ENCODE measurements around the gene DBT. TPM values are rescaled to one million over a fixed set of nuclear protein-coding genes. Genes with fewer than 3 reads are reported as not detected.

Gene DBT
- total RNA-seq, 1 experiment from 2014 or later, result 14.0 TPM

DNA sequence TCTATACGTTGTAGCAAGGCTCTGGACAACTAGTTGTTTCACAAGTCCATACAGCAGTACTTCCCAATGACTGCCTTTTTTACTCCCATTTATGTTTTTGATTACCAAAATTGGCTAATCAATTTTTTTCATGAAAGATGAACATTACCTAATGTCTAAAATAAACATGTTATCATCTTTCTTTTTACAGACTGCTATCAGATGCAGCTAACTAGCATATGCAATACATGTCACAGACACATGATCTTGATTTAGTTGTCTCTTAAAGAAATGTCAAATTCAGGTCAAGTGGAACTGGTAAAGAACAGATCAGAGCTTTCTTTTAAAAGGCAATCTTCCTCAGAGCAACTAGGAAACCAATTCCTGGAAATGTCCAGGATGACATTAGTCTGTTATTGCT lies 630 bp upstream of the DBT start:
- Histone ChIP-seq H3K36me3 (ENCODE audit: control insufficient read depth in 1 of 2, insufficient read depth in 2 of 2, low read length in 2 of 2) (no peaks in the 10 kb centered on the region), H3K4me3 (replicated peaks in 1 of 2; ENCODE audit: low read depth in 1 of 2, low read length in 2 of 2) (peak overlapping the region; percentile 88 to 92), H2AFZ (ENCODE audit: low read depth, low read length, poor library complexity, severe bottlenecking) (peak overlapping the region; percentile 82), H3K9me3 (ENCODE audit: control insufficient read depth in 1 of 2, insufficient read depth in 1 of 2, low read depth in 1 of 2, low read length in 2 of 2) (no peaks in the 10 kb centered on the region), H3K4me2 (ENCODE audit: low read length) (peak overlapping the region; percentile 78), H3K4me1 (ENCODE audit: control insufficient read depth in 1 of 2, insufficient read depth in 2 of 2, low read length in 2 of 2) (peaks cover 6 to 17% of the 10 kb centered on the region in 2 experiments; a peak in 3 of 4 replicates), H3K9me2 (ENCODE audit: insufficient read depth) (no peaks in the 10 kb centered on the region), H4K20me1 (ENCODE audit: insufficient read depth) (no peaks in the 10 kb centered on the region), H3K79me2 (ENCODE audit: insufficient read depth, low read length) (peaks cover 23% of the 10 kb centered on the region), H3K27me3 (ENCODE audit: insufficient read depth, low read length) (no peaks in the 10 kb centered on the region), H3K27ac (ENCODE audit: low read depth, low read length) (no peak overlapping the region), H3K9ac (ENCODE audit: low read length) (peak overlapping the region; percentile 86)
- ChIA-PET CTCF (interaction anchor here (1.0 kb wide), 2 partner anchors 16 to 209 kb away, joined by 4 read pairs; partner anchors contain the start of gene RTCA), POLR2A (interaction anchor here (0.8 to 1.3 kb wide), 3 partner anchors 39 to 117 kb away, joined by 3 read pairs; partner anchors contain the start of genes CDC14A, SASS6 and TRMT13), RAD21 (ENCODE audit: low non-redundant PET in 1 of 2, low total read pairs in 2 of 2, uncharacterized antibody in 2 of 2, unreplicated experiment in 2 of 2) (no interaction called here)
- intact Hi-C loops (cut with micrococcal nuclease), result loop anchor here (5.0 kb wide), 1 partner anchor 102 kb away; the partner anchor contains the start of gene CDC14A
- no TSS peak for BruUV-seq (replicated peaks)
- ATAC-seq (no peak), DNase-seq (ENCODE audit: low read depth, low spot score) (no peak)
- peak; percentile 33 for TF ChIP-seq SIN3A (IDR thresholded peaks at IDR 0.05; ENCODE audit: low read depth)
- 0 out of 2 replicates have a peak, but pooled peaks have one; percentile 10 for TF ChIP-seq JUND (IDR thresholded peaks at IDR 0.05)
- TF ChIP-seq FOSL1 (IDR thresholded peaks at IDR 0.05; ENCODE audit: low read depth), result no peak
- TF ChIP-seq, protein P1, sequence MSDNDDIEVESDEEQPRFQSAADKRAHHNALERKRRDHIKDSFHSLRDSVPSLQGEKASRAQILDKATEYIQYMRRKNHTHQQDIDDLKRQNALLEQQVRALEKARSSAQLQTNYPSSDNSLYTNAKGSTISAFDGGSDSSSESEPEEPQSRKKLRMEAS (IDR thresholded peaks at IDR 0.05), result no peak

DNA sequence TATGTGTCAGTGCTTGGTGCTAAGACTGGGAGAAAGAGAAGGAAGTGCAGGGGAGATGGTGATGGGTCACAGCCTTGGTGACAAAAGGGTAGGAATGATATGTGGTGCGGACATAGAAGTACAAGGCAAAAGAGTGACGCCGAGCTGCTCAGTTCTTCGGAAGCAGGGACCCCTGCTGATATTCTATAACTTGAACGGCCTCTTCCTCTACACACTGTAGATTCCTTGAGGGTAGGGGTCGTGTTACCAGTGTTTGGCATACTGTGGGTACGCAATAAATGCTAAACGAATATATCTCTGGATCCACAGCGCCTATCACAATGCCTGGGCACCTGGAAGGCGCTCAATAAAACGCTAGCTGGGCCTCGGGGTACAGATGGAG lies 488 bp downstream of the DBT start:
- TF ChIP-seq ELF1 (IDR thresholded peaks at IDR 0.05; ENCODE audit: borderline replicate concordance, low read depth) (no peak), EZH2phosphoT487 (IDR thresholded peaks at IDR 0.05; ENCODE audit: borderline replicate concordance) (no peak), EZH2 (IDR thresholded peaks at IDR 0.05) (no peak), POLR2A (IDR thresholded peaks at IDR 0.05; ENCODE audit: borderline replicate concordance, extremely low read depth, insufficient read depth, insufficient read length) (no peak), YY1 (IDR thresholded peaks at IDR 0.05; ENCODE audit: extremely low read depth, insufficient replicate concordance, low read depth, low read length) (no peak), RAD21 (IDR thresholded peaks at IDR 0.05; ENCODE audit: low read depth) (no peak), TCF7L2 (IDR thresholded peaks at IDR 0.05; ENCODE audit: borderline replicate concordance, extremely low read depth, insufficient read depth, insufficient read length) (no peak)
- TF ChIP-seq, protein P2, sequence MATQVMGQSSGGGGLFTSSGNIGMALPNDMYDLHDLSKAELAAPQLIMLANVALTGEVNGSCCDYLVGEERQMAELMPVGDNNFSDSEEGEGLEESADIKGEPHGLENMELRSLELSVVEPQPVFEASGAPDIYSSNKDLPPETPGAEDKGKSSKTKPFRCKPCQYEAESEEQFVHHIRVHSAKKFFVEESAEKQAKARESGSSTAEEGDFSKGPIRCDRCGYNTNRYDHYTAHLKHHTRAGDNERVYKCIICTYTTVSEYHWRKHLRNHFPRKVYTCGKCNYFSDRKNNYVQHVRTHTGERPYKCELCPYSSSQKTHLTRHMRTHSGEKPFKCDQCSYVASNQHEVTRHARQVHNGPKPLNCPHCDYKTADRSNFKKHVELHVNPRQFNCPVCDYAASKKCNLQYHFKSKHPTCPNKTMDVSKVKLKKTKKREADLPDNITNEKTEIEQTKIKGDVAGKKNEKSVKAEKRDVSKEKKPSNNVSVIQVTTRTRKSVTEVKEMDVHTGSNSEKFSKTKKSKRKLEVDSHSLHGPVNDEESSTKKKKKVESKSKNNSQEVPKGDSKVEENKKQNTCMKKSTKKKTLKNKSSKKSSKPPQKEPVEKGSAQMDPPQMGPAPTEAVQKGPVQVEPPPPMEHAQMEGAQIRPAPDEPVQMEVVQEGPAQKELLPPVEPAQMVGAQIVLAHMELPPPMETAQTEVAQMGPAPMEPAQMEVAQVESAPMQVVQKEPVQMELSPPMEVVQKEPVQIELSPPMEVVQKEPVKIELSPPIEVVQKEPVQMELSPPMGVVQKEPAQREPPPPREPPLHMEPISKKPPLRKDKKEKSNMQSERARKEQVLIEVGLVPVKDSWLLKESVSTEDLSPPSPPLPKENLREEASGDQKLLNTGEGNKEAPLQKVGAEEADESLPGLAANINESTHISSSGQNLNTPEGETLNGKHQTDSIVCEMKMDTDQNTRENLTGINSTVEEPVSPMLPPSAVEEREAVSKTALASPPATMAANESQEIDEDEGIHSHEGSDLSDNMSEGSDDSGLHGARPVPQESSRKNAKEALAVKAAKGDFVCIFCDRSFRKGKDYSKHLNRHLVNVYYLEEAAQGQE (IDR thresholded peaks at IDR 0.05; ENCODE audit: low read depth), result no peak
- intact Hi-C loops (cut with micrococcal nuclease), result no loop called here

More for the DNA sequence above, 488 bp downstream of the DBT start:
- POLR2A ChIA-PET, result interaction anchor here (0.8 to 1.3 kb wide), 2 partner anchors 11 to 40 kb away, joined by 3 to 4 read pairs; no protein-coding TSS in a partner anchor
- peak overlapping the region; percentile 82 for H2AFZ ChIP-seq (ENCODE audit: low read depth, low read length, poor library complexity, severe bottlenecking)
- no peaks in the 10 kb centered on the region for H3K9me3 ChIP-seq (ENCODE audit: control insufficient read depth in 1 of 2, insufficient read depth in 1 of 2, low read depth in 1 of 2, low read length in 2 of 2)
- TSS peak; percentile 74 for BruUV-seq (replicated peaks)
- H3K4me3 ChIP-seq (replicated peaks in 1 of 2; ENCODE audit: low read depth in 1 of 2, low read length in 2 of 2), result peak overlapping the region; percentile 88 to 92
- RAD21 ChIA-PET (ENCODE audit: low non-redundant PET in 1 of 2, low total read pairs in 2 of 2, uncharacterized antibody in 2 of 2, unreplicated experiment in 2 of 2), result no interaction called here
- CTCF ChIA-PET, result interaction anchor here (1.0 kb wide), 2 partner anchors 17 to 210 kb away, joined by 4 read pairs; partner anchors contain the start of gene RTCA
- H3K9me2 ChIP-seq (ENCODE audit: insufficient read depth), result no peaks in the 10 kb centered on the region
- H3K36me3 ChIP-seq (ENCODE audit: control insufficient read depth in 1 of 2, insufficient read depth in 2 of 2, low read length in 2 of 2), result no peaks in the 10 kb centered on the region
- H3K27me3 ChIP-seq (ENCODE audit: insufficient read depth, low read length), result no peaks in the 10 kb centered on the region
- peaks cover 6 to 17% of the 10 kb centered on the region in 2 experiments; a peak in 3 of 4 replicates for H3K4me1 ChIP-seq (ENCODE audit: control insufficient read depth in 1 of 2, insufficient read depth in 2 of 2, low read length in 2 of 2)
- ATAC-seq (no peak), DNase-seq (ENCODE audit: low read depth, low spot score) (no peak)
- H4K20me1 ChIP-seq (ENCODE audit: insufficient read depth), result no peaks in the 10 kb centered on the region
- peak overlapping the region; percentile 59 for H3K27ac ChIP-seq (ENCODE audit: low read depth, low read length)
- peak overlapping the region; percentile 78 for H3K4me2 ChIP-seq (ENCODE audit: low read length)
- H3K79me2 ChIP-seq (ENCODE audit: insufficient read depth, low read length), result peaks cover 24% of the 10 kb centered on the region
- peak overlapping the region; percentile 86 for H3K9ac ChIP-seq (ENCODE audit: low read length)

Measured in HCT116 (cell line).